PC-9 (cell line): ENCODE results near the gene CXCL8. TPM values are rescaled to one million over a fixed set of nuclear protein-coding genes. Genes with fewer than 3 reads are reported as not detected.
"Not testable (repeated sequence)": the region's sequence is repeated elsewhere in the genome, so short reads cannot be mapped to it uniquely, and the experiment has no call there.

ENCODE experiments used
- BruUV-seq: library from RNA; stranded (reverse); fragments of 400-500 nt; replicated peaks from 2 replicates; lab custom pipeline; 2021; lab: Mats Ljungman, UMichigan
- CTCF ChIA-PET: fragments of 300-600 bp; sonication (Branson Sonifier 250); formaldehyde crosslinking; loops from one replicate; lab custom pipeline; 2022; ENCODE audit warnings: antibody characterized with exemption; lab: Charles Lee
- POLR2A ChIA-PET: fragments of 300-600 bp; sonication (Branson Sonifier 250); formaldehyde crosslinking; loops from one replicate; lab custom pipeline; 2022; ENCODE audit warnings: antibody characterized with exemption; ENCODE audit not compliant: unreplicated experiment; lab: Charles Lee
- DNase-seq, 2 experiments: peaks; one replicate each; pipeline versions ENCODE4 v3.0.0 to v3.0.0-alpha.2; 2015 to 2022; ENCODE audit warnings: mixed read lengths in 1 of 2
- H2AFZ ChIP-seq: fragments of 200-600 bp; sonication (generic); 2 replicates; pipeline ENCODE4 v1.8.1; 2017; ENCODE audit warnings: antibody characterized with exemption
- H3F3A ChIP-seq: fragments of 200-600 bp; sonication (generic); 2 replicates; pipeline ENCODE4 v1.8.1; 2017; ENCODE audit warnings: antibody characterized with exemption, mild to moderate bottlenecking, low read depth; ENCODE audit not compliant: insufficient read depth
- H3K27ac ChIP-seq: fragments of 200-600 bp; sonication (generic); 2 replicates; pipeline ENCODE4 v1.6.1; 2016; ENCODE audit warnings: mixed run types
- H3K27me3 ChIP-seq: fragments of 200-600 bp; sonication (generic); 2 replicates; pipeline ENCODE4 v1.6.1; 2016; ENCODE audit warnings: low read depth, mixed run types; ENCODE audit not compliant: insufficient read depth
- H3K36me3 ChIP-seq: fragments of 200-600 bp; sonication (generic); 2 replicates; pipeline ENCODE4 v1.6.1; 2016; ENCODE audit warnings: low read depth, mixed run types
- H3K4me1 ChIP-seq: fragments of 200-600 bp; sonication (generic); replicated peaks from 2 replicates; pipeline ENCODE4 v1.6.1; 2016; ENCODE audit warnings: mixed run types; ENCODE audit not compliant: insufficient read depth
- H3K4me2 ChIP-seq: fragments of 200-600 bp; sonication (generic); 2 replicates; pipeline ENCODE4 v1.6.1; 2017; ENCODE audit warnings: mixed run types
- H3K4me3 ChIP-seq: fragments of 200-600 bp; sonication (generic); 2 replicates; pipeline ENCODE4 v1.6.1; 2016; ENCODE audit warnings: mixed run types
- H3K79me2 ChIP-seq: fragments of 200-600 bp; sonication (generic); 2 replicates; pipeline ENCODE4 v1.6.1; 2017; ENCODE audit warnings: low read depth, mixed run types
- H3K9me2 ChIP-seq: fragments of 200-600 bp; sonication (generic); 2 replicates; pipeline ENCODE4 v1.8.1; 2017; ENCODE audit warnings: mild to moderate bottlenecking; ENCODE audit not compliant: insufficient read depth
- H3K9me3 ChIP-seq: fragments of 200-600 bp; sonication (generic); 2 replicates; pipeline ENCODE4 v1.8.1; 2016; ENCODE audit warnings: low read depth; ENCODE audit not compliant: insufficient read depth
- H4K20me1 ChIP-seq: fragments of 200-600 bp; sonication (generic); 2 replicates; pipeline ENCODE4 v1.8.1; 2017; ENCODE audit not compliant: insufficient read depth
- CTCF ChIP-seq: fragments of 200-600 bp; sonication (generic); conservative IDR thresholded peaks from 2 replicates; pipeline ENCODE4 v1.6.1; 2017; ENCODE audit warnings: mixed run types, antibody characterized with exemption, mild to moderate bottlenecking, moderate library complexity
- EZH2 ChIP-seq: fragments of 200-600 bp; sonication (generic); IDR thresholded peaks from 2 replicates; pipeline ENCODE4 v1.8.0; 2017; ENCODE audit warnings: antibody characterized with exemption, low read depth
- intact Hi-C: fragments of 100-400 bp; cut with micrococcal nuclease; formaldehyde crosslinking; loops from one replicate; pipeline ENCODE4 v1.10.0; 2022; ENCODE audit not compliant: unreplicated experiment
- total RNA-seq: library from RNA; stranded (reverse); gene quantifications from 2 replicates; pipeline ENCODE4 v1.2.3, GENCODE V29; 2021

The CXCL8 gene
- total RNA-seq, 1 experiment from 2014 or later = 0.35 TPM

GRCh38 chr4:73765296-73765695, 24.9 kb downstream of the CXCL8 start:
- Histone ChIP-seq H3F3A (no peaks in the 10 kb centered on the region), H3K4me3 (no peak overlapping the region), H2AFZ (no peak overlapping the region), H3K4me1 (no peaks in the 10 kb centered on the region), H3K27me3 (no peaks in the 10 kb centered on the region), H3K4me2 (no peak overlapping the region), H3K36me3 (no peaks in the 10 kb centered on the region), H4K20me1 (no peaks in the 10 kb centered on the region), H3K9me2 (no peaks in the 10 kb centered on the region), H3K27ac (no peak overlapping the region), H3K9me3 (no peaks in the 10 kb centered on the region), H3K79me2 (no peaks in the 10 kb centered on the region)
- DNase-seq = no peak
- no TSS peak for BruUV-seq
- intact Hi-C loops = no loop called here
- POLR2A ChIA-PET = no interaction called here
- no peak for TF ChIP-seq EZH2
- TF ChIP-seq CTCF = no peak
- CTCF ChIA-PET = no interaction called here

GRCh38 chr4:73770917-73771316, 30.5 kb downstream of the CXCL8 start:
- ChIA-PET CTCF (no interaction called here), POLR2A (no interaction called here)
- no peaks in the 10 kb centered on the region for H4K20me1 ChIP-seq
- H3F3A ChIP-seq = no peaks in the 10 kb centered on the region
- TF ChIP-seq EZH2 = no peak
- no peak for TF ChIP-seq CTCF
- H3K79me2 ChIP-seq = no peaks in the 10 kb centered on the region
- H3K9me3 ChIP-seq = no peaks in the 10 kb centered on the region
- no TSS peak for BruUV-seq
- H3K9me2 ChIP-seq = no peaks in the 10 kb centered on the region
- no peak overlapping the region for H3K4me2 ChIP-seq
- no peak for DNase-seq
- intact Hi-C loops = no loop called here
- H3K27ac ChIP-seq = no peak overlapping the region
- H2AFZ ChIP-seq = no peak overlapping the region
- no peaks in the 10 kb centered on the region for H3K27me3 ChIP-seq
- no peaks in the 10 kb centered on the region for H3K36me3 ChIP-seq
- no peaks in the 10 kb centered on the region for H3K4me1 ChIP-seq
- no peak overlapping the region for H3K4me3 ChIP-seq

GRCh38 chr4:73772363-73772762, 32.0 kb downstream of the CXCL8 start:
- Histone ChIP-seq H3K9me3 (no peaks in the 10 kb centered on the region), H3K27ac (no peak overlapping the region), H3K4me2 (no peak overlapping the region), H3K27me3 (no peaks in the 10 kb centered on the region), H3K4me1 (no peaks in the 10 kb centered on the region), H2AFZ (no peak overlapping the region), H3F3A (no peaks in the 10 kb centered on the region), H3K36me3 (no peaks in the 10 kb centered on the region), H3K4me3 (no peak overlapping the region), H3K79me2 (no peaks in the 10 kb centered on the region), H4K20me1 (no peaks in the 10 kb centered on the region), H3K9me2 (no peaks in the 10 kb centered on the region)
- CTCF ChIA-PET = no interaction called here
- intact Hi-C loops = no loop called here
- DNase-seq = no peak
- TF ChIP-seq EZH2 = no peak
- TF ChIP-seq CTCF = no peak
- BruUV-seq = no TSS peak
- POLR2A ChIA-PET = no interaction called here

GRCh38 chr4:73774406-73774805, 34.0 kb downstream of the CXCL8 start:
- H3F3A ChIP-seq, H2AFZ ChIP-seq, H3K27ac ChIP-seq, H3K4me2 ChIP-seq, BruUV-seq, H3K36me3 ChIP-seq, intact Hi-C loops, DNase-seq, H3K4me1 ChIP-seq, CTCF ChIA-PET, H3K27me3 ChIP-seq, POLR2A ChIA-PET, H4K20me1 ChIP-seq, H3K4me3 ChIP-seq, H3K79me2 ChIP-seq, H3K9me3 ChIP-seq, H3K9me2 ChIP-seq: not testable (repeated sequence)
